ENCODE measurements around the gene VPS39.

GRCh38 chr15:42128476-42128875 lies 79.6 kb downstream of the VPS39 start:
- TF ChIP-seq CTCF (tag by site-specific recombination; IDR thresholded peaks at IDR 0.05) = no peak
- TF ChIP-seq PRDM10 (tag by site-specific recombination; IDR thresholded peaks at IDR 0.05) = no peak
- no peak for TF ChIP-seq REPIN1 (tag by site-specific recombination; IDR thresholded peaks at IDR 0.05; ENCODE audit: low read depth)
- no peak for TF ChIP-seq PBX3 (CRISPR knock-in tag; IDR thresholded peaks at IDR 0.05)
- no peak for TF ChIP-seq ZNF24 (tag by site-specific recombination; IDR thresholded peaks at IDR 0.05)
- TF ChIP-seq ZNF610 (tag by site-specific recombination; IDR thresholded peaks at IDR 0.05; ENCODE audit: borderline replicate concordance) = no peak
- TF ChIP-seq YY1 (tag by site-specific recombination; IDR thresholded peaks at IDR 0.05) = no peak
- TF ChIP-seq ZNF777 (tag by site-specific recombination; IDR thresholded peaks at IDR 0.05; ENCODE audit: borderline replicate concordance) = no peak
